ENCODE measurements around the gene ULK4.

DNA sequence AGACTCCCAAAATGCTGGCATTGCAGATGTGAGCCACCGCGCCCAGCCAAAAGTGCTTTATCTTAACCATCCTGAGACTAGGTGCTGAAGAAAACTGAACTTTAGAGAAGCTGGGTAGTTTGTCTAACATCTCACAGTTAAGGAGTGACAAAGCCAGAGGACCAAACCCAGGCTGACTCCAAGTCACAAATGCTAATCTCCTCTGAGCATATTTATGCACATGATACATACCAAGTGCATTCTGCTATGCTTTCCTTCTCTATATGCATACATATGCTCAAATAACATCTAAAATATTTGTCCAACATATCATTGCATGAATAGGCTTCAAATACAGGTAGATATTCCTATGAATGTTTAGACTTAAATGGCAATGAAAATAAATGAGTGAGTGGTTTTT, 505.7 kb downstream of the ULK4 start:
- TF ChIP-seq POLR2A (IDR thresholded peaks at IDR 0.05) (no peak), CTCF (IDR thresholded peaks at IDR 0.05 in 8 of 11, conservative IDR thresholded peaks at IDR 0.05 in 3 of 11) (no peak)

Data from spleen (tissue), 7 donors.